AG09319 (cell line): Measurements from ENCODE around the gene PCBP2.

Source experiments
- DNase-seq: peaks from one replicate; pipeline ENCODE4 v3.0.0-alpha.2; 2010; ENCODE audit warnings: low read depth; ENCODE audit errors: extremely low read depth
- TF ChIP-seq, protein P1 (sequence below): IDR thresholded peaks from 2 replicates; pipeline ENCODE4 v1.5.1; 2011; ENCODE audit warnings: low read depth, mild to moderate bottlenecking, inconsistent platforms, low read length, moderate library complexity

The PCBP2 gene

DNA sequence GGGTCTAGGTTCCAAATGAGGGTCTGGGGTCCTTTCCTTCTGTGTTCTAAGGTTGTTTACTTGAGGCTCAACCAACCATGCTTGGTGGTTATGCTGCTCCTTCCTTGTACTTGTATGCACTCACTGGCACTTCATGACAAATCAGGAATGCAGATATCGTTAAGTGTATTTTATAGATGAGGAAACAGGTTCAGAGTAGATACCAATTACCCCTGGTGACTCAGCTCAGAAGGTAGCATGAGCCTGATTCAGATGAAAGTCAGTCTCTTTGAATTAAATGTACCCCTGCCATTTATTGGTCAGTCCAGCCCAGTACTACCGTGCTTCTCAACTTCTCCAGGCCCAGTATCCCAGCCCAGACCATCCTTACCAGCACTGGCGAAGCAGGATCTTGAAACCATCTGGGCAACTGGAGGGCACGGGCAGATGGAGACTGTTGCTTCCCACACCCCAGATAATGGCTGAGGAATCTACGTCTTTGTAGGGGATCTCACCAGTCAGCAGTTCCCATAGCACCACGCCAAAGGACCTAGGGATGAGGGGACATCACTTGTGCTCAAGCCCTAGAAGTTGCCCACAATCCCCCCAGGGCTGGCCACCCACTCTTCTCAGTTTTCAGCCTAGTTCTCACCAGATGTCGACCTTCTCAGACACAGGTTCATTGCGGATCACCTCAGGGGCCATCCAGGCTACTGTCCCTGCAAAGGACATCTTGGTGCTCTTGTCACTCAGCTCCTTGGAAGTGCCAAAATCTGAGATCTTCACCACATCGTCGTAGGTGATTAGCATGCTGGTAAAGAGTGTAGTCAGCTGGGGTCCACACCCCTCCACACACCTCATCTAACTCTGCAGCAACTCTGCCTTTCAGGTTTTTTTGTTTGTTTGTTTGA is 33.0 kb downstream of the PCBP2 start:
- TF ChIP-seq, protein P1, sequence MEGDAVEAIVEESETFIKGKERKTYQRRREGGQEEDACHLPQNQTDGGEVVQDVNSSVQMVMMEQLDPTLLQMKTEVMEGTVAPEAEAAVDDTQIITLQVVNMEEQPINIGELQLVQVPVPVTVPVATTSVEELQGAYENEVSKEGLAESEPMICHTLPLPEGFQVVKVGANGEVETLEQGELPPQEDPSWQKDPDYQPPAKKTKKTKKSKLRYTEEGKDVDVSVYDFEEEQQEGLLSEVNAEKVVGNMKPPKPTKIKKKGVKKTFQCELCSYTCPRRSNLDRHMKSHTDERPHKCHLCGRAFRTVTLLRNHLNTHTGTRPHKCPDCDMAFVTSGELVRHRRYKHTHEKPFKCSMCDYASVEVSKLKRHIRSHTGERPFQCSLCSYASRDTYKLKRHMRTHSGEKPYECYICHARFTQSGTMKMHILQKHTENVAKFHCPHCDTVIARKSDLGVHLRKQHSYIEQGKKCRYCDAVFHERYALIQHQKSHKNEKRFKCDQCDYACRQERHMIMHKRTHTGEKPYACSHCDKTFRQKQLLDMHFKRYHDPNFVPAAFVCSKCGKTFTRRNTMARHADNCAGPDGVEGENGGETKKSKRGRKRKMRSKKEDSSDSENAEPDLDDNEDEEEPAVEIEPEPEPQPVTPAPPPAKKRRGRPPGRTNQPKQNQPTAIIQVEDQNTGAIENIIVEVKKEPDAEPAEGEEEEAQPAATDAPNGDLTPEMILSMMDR, result no peak
- no peak for DNase-seq

DNA sequence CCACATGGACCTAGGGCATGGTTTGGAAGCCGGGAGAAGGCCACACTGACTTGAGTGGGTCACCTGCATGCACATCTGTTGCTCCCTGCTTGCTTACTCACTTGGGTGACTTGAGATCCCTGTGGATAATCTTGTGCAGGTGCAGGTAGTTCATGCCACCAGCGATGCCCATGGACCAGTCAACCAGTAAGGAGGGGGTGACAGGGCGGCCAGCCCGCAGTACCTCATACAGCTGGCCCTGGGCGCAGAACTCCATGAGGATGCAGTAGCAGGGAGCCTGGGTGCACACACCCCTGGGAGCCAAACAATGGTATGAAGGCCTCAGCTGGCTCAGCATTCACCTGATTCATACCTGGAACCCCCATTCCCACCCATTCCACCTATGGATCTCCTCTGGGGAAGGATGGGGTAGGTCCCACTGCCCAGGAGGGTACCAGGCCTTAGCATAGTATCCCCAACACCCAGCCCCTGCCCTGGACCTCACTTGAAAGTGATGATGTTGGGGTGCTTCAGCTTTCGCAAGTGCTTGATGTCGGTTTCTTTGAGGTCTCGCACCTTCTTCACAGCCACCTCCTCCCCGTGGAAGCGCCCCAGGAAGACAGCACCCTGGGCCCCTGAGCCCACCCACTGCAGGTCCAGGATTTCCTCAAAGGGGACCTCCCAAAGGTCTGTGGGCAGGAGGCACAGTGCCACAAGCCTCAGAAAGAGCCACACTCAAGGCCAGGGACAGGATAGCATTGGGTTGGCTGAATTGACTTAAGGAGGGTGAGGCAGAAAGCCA is 34.2 kb downstream of the PCBP2 start:
- TF ChIP-seq, protein P1, result no peak
- no peak for DNase-seq

DNA sequence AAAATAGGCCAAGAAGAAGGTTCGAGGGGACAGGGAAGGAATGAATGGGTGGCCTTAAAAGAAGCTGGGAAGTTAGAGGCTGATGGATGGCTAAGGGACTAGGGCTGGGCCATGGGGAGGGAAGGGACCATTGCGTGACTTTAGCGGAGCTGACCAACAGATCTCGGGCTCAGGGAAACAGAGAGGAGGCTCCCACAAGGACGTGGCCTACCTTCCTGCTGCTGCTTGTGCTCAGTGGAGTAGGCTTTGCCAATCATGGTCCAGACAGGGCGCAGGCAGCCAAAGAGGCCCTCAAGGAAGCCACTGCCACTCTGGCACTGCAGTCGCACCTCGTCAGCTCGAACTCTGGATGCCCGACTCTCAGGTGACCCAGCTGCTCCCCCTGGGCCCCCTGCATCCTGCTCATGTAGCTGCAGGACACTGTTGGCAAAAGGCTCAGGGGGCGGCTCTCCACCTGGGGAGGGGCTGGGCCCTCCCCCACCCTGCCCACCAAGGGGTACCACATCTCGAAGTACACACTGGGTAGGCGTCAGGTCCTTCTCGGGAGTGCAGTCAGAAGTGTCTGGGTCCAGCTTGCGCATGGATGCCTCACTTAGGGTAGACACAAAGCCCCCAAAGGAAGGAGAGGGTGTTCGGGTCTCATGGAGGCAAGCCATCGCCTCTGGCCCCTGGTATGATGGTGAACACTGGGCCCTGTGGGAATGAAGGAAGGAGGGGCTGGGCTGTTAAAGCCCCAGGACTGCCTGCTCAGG is 35.0 kb downstream of the PCBP2 start:
- no peak for DNase-seq
- TF ChIP-seq, protein P1, result no peak

DNA sequence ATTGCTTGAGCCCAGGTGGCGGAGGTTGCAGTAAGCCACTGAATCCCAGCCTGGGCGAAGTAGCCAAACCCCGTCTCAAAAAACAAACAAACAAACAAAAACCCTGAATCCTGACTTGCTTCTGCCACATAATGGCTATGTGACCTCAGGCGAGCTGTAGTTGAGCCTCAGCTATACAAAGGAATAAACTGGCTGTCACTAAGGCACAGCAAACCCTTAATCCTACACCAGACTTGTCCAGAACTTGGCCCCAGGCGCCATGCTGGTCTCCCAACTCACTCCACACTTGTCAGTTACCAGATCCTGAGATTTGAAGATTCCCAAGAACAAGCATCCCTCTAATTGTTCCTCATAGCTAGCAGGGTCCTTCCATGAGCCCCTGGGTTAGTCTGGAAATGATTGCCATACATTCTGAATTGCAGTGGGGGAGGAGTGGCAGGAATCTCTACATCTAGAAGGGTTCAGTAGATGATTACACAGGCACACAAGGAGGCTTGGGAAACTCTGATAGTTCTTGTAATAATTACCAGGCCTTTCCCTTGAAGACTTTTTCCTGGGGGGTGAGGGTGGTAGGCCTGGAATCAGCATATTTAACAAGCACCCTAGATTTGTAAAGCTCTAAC is 37.5 kb downstream of the PCBP2 start:
- TF ChIP-seq, protein P1, result no peak
- no peak for DNase-seq

DNA sequence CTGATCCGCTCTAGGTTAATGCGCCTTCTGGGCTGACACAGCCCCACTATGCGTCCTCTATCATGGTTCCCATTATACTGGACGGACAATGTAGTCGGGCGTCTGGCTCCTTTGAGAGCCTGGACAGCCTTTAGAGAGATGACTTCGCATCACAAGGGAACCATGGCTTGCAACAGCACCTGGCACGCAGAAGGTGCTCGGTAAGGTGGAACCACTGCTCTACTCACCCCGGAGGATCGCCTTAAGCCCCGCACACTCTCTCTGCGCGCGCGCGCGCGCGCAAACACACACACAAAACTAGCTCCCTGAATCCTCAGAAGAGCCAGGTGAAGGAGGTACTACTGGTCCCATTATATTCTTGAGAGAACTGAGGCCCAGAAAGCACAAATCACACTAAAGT is 40.3 kb downstream of the PCBP2 start:
- TF ChIP-seq, protein P1, result no peak
- no peak for DNase-seq

DNA sequence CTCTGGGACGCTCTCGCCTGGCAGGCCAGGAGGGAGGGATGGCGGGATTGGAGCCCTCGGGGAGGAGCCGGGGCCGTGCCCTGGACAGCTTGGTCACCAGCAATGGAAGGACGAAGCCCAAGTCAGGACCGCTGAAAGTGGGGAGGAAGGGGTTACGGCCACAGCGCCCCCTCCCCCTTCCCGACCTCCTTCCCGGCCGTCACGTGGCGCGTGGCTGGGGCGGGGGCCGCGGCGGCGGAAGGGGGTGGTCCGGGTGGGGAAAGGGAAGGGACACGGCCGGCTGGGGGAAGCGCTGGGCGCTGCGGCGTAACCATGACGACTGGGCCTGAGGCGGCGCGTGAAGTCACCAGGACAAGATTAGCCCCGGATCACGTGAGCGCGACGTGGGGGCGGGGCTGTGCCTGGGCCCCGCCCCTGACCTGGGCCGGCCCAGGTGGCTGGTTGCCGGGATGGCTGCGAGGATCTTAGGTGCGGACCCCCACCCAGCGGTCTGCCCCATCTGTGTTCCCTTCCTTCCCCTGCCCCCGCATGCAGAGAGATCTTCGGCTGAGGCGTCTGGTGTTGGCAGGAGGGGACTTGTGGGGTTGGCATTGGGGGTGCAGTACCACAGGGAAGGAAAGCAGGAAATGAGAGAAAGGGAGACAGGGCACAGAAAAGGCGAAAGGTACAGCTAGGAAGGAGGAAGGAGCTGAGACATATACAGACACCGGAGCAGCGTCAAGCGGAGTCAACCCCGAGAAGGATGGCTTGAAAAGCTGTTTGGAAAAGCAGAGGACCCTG is 41.1 kb downstream of the PCBP2 start:
- peak; percentile 74 for DNase-seq
- TF ChIP-seq, protein P1, result no peak
